H1 (cell line): ENCODE measurements around the gene EFCAB6. TPM values are rescaled to one million over a fixed set of nuclear protein-coding genes. Genes with fewer than 3 reads are reported as not detected.

Source experiments
- CTCF ChIA-PET: fragments of 300-600 bp; sonication (Branson Sonifier 250); formaldehyde crosslinking; loops from one replicate; lab custom pipeline; 2021; ENCODE audit not compliant: partially characterized antibody; lab: Charles Lee
- POLR2A ChIA-PET: fragments of 300-600 bp; sonication (Branson Sonifier 250); formaldehyde crosslinking; loops from one replicate; lab custom pipeline; 2021; ENCODE audit warnings: inconsistent platforms; ENCODE audit not compliant: partially characterized antibody; lab: Charles Lee
- DNase-seq, 2 experiments: peaks; one replicate each; pipeline versions ENCODE4 v3.0.0 to v3.0.0-alpha.2; 2010 to 2022; ENCODE audit warnings: low spot score in 2 of 2, low read depth in 1 of 2, mixed read lengths in 1 of 2
- FAIRE-seq: peaks from 2 replicates; lab custom pipeline; 2011; peaks lifted over from hg19 to GRCh38; lab: Jason Lieb, UNC
- H2AFZ ChIP-seq: 2 replicates; pipeline ENCODE4 v1.8.1; 2012; ENCODE audit warnings: low read length, inconsistent platforms
- H2AK5ac ChIP-seq: 2 replicates; pipeline ENCODE4 v1.6.1; 2013; ENCODE audit warnings: low read depth, low read length
- H2BK120ac ChIP-seq: replicated peaks from 2 replicates; pipeline ENCODE3; 2013; ENCODE audit warnings: low read depth, low read length, inconsistent platforms
- H2BK12ac ChIP-seq: 2 replicates; pipeline ENCODE4 v1.6.1; 2013; ENCODE audit warnings: low read depth, low read length
- H2BK15ac ChIP-seq: 2 replicates; pipeline ENCODE4 v1.6.1; 2013; ENCODE audit warnings: low read length
- H2BK20ac ChIP-seq: 2 replicates; pipeline ENCODE4 v1.6.1; 2013; ENCODE audit warnings: low read length
- H2BK5ac ChIP-seq: 2 replicates; pipeline ENCODE4 v1.6.1; 2013; ENCODE audit warnings: low read depth, low read length
- H3K14ac ChIP-seq: 2 replicates; pipeline ENCODE4 v1.6.1; 2013; ENCODE audit warnings: inconsistent platforms; ENCODE audit not compliant: insufficient read length
- H3K18ac ChIP-seq: 2 replicates; pipeline ENCODE4 v1.6.1; 2013; ENCODE audit warnings: low read length; ENCODE audit errors: extremely low read depth
- H3K23ac ChIP-seq: 2 replicates; pipeline ENCODE4 v1.6.1; 2013; ENCODE audit warnings: inconsistent platforms; ENCODE audit not compliant: insufficient read length
- H3K23me2 ChIP-seq: 2 replicates; pipeline ENCODE4 v1.6.1; 2013; ENCODE audit warnings: low read depth, low read length
- H3K27ac ChIP-seq: 2 replicates; pipeline ENCODE4 v1.6.1; 2011; ENCODE audit warnings: low read depth, low read length, inconsistent platforms
- H3K27me3 ChIP-seq, 4 experiments: replicated peaks in 1 of 4; 1 replicate in 1 of 4; 2 replicates in 3 of 4; pipeline versions ENCODE4 v1.6.1 to v1.8.1; 2011 to 2013; ENCODE audit warnings: low read length in 3 of 4, mild to moderate bottlenecking in 3 of 4, inconsistent platforms in 2 of 4, mixed read lengths in 2 of 4, moderate library complexity in 1 of 4; ENCODE audit not compliant: control insufficient read depth in 3 of 4, insufficient read depth in 3 of 4; ENCODE audit errors: extremely low read depth in 1 of 4
- H3K36me3 ChIP-seq, 4 experiments: 2 replicates each; pipeline versions ENCODE4 v1.6.1 to v1.8.1; 2011 to 2013; ENCODE audit warnings: mild to moderate bottlenecking in 4 of 4, low read length in 3 of 4, moderate library complexity in 2 of 4, control low read depth in 1 of 4, inconsistent platforms in 1 of 4; ENCODE audit not compliant: insufficient read depth in 4 of 4, control insufficient read depth in 2 of 4
- H3K4ac ChIP-seq: replicated peaks from 2 replicates; pipeline ENCODE3; 2013; ENCODE audit warnings: low read length, low read depth, mixed read lengths, inconsistent platforms; ENCODE audit not compliant: insufficient read length
- H3K4me1 ChIP-seq, 4 experiments: replicated peaks in 1 of 4; 1 replicate in 1 of 4; 2 replicates in 3 of 4; pipeline versions ENCODE4 v1.6.1 to v1.8.1; 2011 to 2013; ENCODE audit warnings: low read length in 3 of 4, inconsistent platforms in 2 of 4, mixed read lengths in 1 of 4; ENCODE audit not compliant: insufficient read depth in 4 of 4, control insufficient read depth in 3 of 4
- H3K4me2 ChIP-seq, 2 experiments: 2 replicates each; pipeline versions ENCODE4 v1.6.1 to v1.8.1; 2011 to 2013; ENCODE audit warnings: low read depth in 2 of 2, low read length in 2 of 2, control low read depth in 1 of 2, inconsistent platforms in 1 of 2, mild to moderate bottlenecking in 1 of 2; ENCODE audit not compliant: insufficient read depth in 1 of 2
- H3K4me3 ChIP-seq, 4 experiments: fragments of 200-600, 300-600 bp in 1 of 4; sonication (generic), shearing (Covaris generic), sonication (Bioruptor Twin) in 1 of 4; 2 replicates each; pipeline versions ENCODE4 v1.5.1 to v1.8.1; 2011 to 2016; ENCODE audit warnings: low read length in 4 of 4, low read depth in 3 of 4, control low read depth in 2 of 4, inconsistent platforms in 2 of 4, mild to moderate bottlenecking in 2 of 4, mixed read lengths in 1 of 4, moderate library complexity in 1 of 4; ENCODE audit not compliant: insufficient read depth in 2 of 4; ENCODE audit errors: extremely low read depth in 1 of 4
- H3K56ac ChIP-seq: replicated peaks from 2 replicates; pipeline ENCODE3; 2013; ENCODE audit warnings: low read depth, mild to moderate bottlenecking, mixed read lengths, low read length, inconsistent platforms; ENCODE audit not compliant: insufficient read length
- H3K79me1 ChIP-seq: 2 replicates; pipeline ENCODE4 v1.6.1; 2013; ENCODE audit warnings: low read depth, low read length, control low read depth
- H3K79me2 ChIP-seq, 2 experiments: 2 replicates each; pipeline versions ENCODE4 v1.6.1 to v1.8.1; 2012 to 2013; ENCODE audit warnings: low read length in 2 of 2, mild to moderate bottlenecking in 2 of 2, inconsistent platforms in 1 of 2; ENCODE audit not compliant: insufficient read depth in 2 of 2, control insufficient read depth in 1 of 2
- H3K9ac ChIP-seq, 4 experiments: replicated peaks in 1 of 4; 1 replicate in 1 of 4; 2 replicates in 3 of 4; pipeline versions ENCODE4 v1.6.1 to v1.8.1; 2011 to 2013; ENCODE audit warnings: low read depth in 3 of 4, low read length in 3 of 4, control low read depth in 2 of 4, mild to moderate bottlenecking in 2 of 4, moderate library complexity in 2 of 4, inconsistent platforms in 1 of 4; ENCODE audit errors: extremely low read depth in 1 of 4
- H3K9me3 ChIP-seq, 2 experiments: 2 replicates each; pipeline versions ENCODE4 v1.6.1 to v1.8.1; 2012 to 2013; ENCODE audit warnings: mild to moderate bottlenecking in 2 of 2, moderate library complexity in 2 of 2, control low read depth in 1 of 2, inconsistent platforms in 1 of 2, low read depth in 1 of 2, low read length in 1 of 2, mixed read lengths in 1 of 2; ENCODE audit not compliant: insufficient read depth in 2 of 2
- H4K20me1 ChIP-seq, 2 experiments: replicated peaks in 1 of 2; 2 replicates each; pipeline versions ENCODE3 to v1.8.1; 2011 to 2013; ENCODE audit warnings: inconsistent platforms in 2 of 2, low read length in 2 of 2, mild to moderate bottlenecking in 1 of 2; ENCODE audit not compliant: insufficient read depth in 2 of 2, control insufficient read depth in 1 of 2
- H4K5ac ChIP-seq: 2 replicates; pipeline ENCODE4 v1.6.1; 2013; ENCODE audit warnings: low read length, low read depth, mixed read lengths, inconsistent platforms; ENCODE audit not compliant: insufficient read length
- H4K8ac ChIP-seq: 2 replicates; pipeline ENCODE4 v1.8.0; 2013; ENCODE audit warnings: mild to moderate bottlenecking, moderate library complexity, low read length, inconsistent platforms; ENCODE audit not compliant: insufficient read depth; ENCODE audit errors: extremely low read depth
- H4K91ac ChIP-seq: replicated peaks from 2 replicates; pipeline ENCODE3; 2013; ENCODE audit warnings: low read length, mixed read lengths, inconsistent platforms; ENCODE audit not compliant: insufficient read length
- CBX5 ChIP-seq: fragments of 300-800, 300-1000 bp; sonication (generic); IDR thresholded peaks from 2 replicates; pipeline ENCODE4 v1.7.1; 2016; ENCODE audit warnings: antibody characterized with exemption, low read length, low read depth
- HDAC6 ChIP-seq: IDR thresholded peaks from one replicate; pipeline ENCODE4 v1.7.1; 2012; ENCODE audit warnings: low read depth, mild to moderate bottlenecking, inconsistent platforms, low read length, moderate library complexity
- SP1 ChIP-seq: IDR thresholded peaks from 2 replicates; pipeline ENCODE4 v1.6.1; 2011; ENCODE audit warnings: low read depth, low read length
- TBP ChIP-seq: IDR thresholded peaks from 2 replicates; pipeline ENCODE4 v1.6.1; 2011; ENCODE audit warnings: low read depth, low read length, improper control_type of control experiment
- WGBS, 2 experiments: shearing (Covaris generic) in 1 of 2; methylation state at CpG; one replicate each; pipeline versions ENCODE4 v1.1.6 to v1.1.7; 2013 to 2015; ENCODE audit warnings: low lambda C conversion rate in 2 of 2, mixed read lengths in 2 of 2, inconsistent platforms in 1 of 2, low coverage in 1 of 2, missing lambda C conversion rate in 1 of 2; ENCODE audit not compliant: insufficient replicate concordance in 2 of 2, insufficient coverage in 1 of 2, insufficient read length in 1 of 2; ENCODE audit errors: extremely low coverage in 1 of 2, missing lambda C conversion rate in 1 of 2; 5-methylcytosine and 5-hydroxymethylcytosine counted together
- polyA plus RNA-seq, 7 experiments: library from polyadenylated mRNA; depleted of rRNA in 3 of 7; stranded (reverse) in 5 of 7; unstranded in 2 of 7; fragments of >200 nt in 5 of 7; fragments of 200-250 nt in 2 of 7; gene quantifications; 1 replicate in 5 of 7; 2 replicates in 1 of 7; 4 replicates in 1 of 7; pipeline versions ENCODE4 v1.2.1 to v1.2.3, GENCODE V29; 2011 to 2013; ENCODE audit warnings: missing spikeins in 2 of 7, mixed read lengths in 2 of 7
- total RNA-seq: library from RNA; stranded (reverse); fragmentation: NEBNext Ultra II Directional; extraction: Animal tissue kit (Norgen Biotek cat#: 25700); gene quantifications from 2 replicates; pipeline ENCODE4 v1.2.1, GENCODE V29; 2021

Gene EFCAB6
- total and polyA plus RNA-seq, 2 of the 8 experiments (the other 6 are each of a cell fraction or from before 2014, with no cell fraction given): 0.32 to 1.7 TPM

GRCh38 chr22:43483266-43483665, 328.8 kb downstream of the EFCAB6 start:
- H2BK5ac ChIP-seq: no peak overlapping the region
- no peak for FAIRE-seq
- H4K8ac ChIP-seq: no peak overlapping the region
- no peak overlapping the region for H3K4me2 ChIP-seq
- no peak overlapping the region for H3K56ac ChIP-seq
- no peak overlapping the region for H2BK15ac ChIP-seq
- H2BK20ac ChIP-seq: no peak overlapping the region
- H2BK120ac ChIP-seq: no peak overlapping the region
- no peak overlapping the region for H3K9ac ChIP-seq
- no peaks in the 10 kb centered on the region for H3K36me3 ChIP-seq
- no peak for TF ChIP-seq SP1
- TF ChIP-seq CBX5: no peak
- TF ChIP-seq TBP: no peak
- TF ChIP-seq HDAC6: no peak
- no peak overlapping the region for H4K91ac ChIP-seq
- H3K14ac ChIP-seq: no peak overlapping the region
- H3K9me3 ChIP-seq: no peaks in the 10 kb centered on the region
- 84% methylated on average over 13 of the region's 13 CpGs; no CpG with 5 or more reads in 1 of the 2 experiments for WGBS, 2 experiments
- H2AFZ ChIP-seq: no peak overlapping the region
- H3K23ac ChIP-seq: no peak overlapping the region
- peaks cover 0 to 6% of the 10 kb centered on the region in 2 experiments for H4K20me1 ChIP-seq
- H3K23me2 ChIP-seq: peaks cover 4% of the 10 kb centered on the region; the same call in 1 of the 2 replicates
- CTCF ChIA-PET: interaction anchor here (1.0 to 1.7 kb wide), 4 partner anchors 8 to 255 kb away, joined by 3 to 4 read pairs (median 3); no protein-coding TSS in a partner anchor
- H3K4me3 ChIP-seq: no peak overlapping the region
- no peak overlapping the region for H2AK5ac ChIP-seq
- peaks cover 0 to 5% (median 1%) of the 10 kb centered on the region in 4 experiments; a peak in 2 of 7 replicates for H3K4me1 ChIP-seq
- no peaks in the 10 kb centered on the region for H3K79me2 ChIP-seq
- POLR2A ChIA-PET: no interaction called here
- H4K5ac ChIP-seq: no peak overlapping the region
- H2BK12ac ChIP-seq: no peak overlapping the region
- no peak overlapping the region for H3K18ac ChIP-seq
- DNase-seq: no peak
- no peaks in the 10 kb centered on the region for H3K79me1 ChIP-seq
- no peaks in the 10 kb centered on the region for H3K27me3 ChIP-seq
- no peak overlapping the region for H3K4ac ChIP-seq
- no peak overlapping the region for H3K27ac ChIP-seq
